HepG2 (cell line): ENCODE results near the gene SH3D19. TPM values are rescaled to one million over a fixed set of nuclear protein-coding genes. Genes with fewer than 3 reads are reported as not detected.
A peak's percentile ranks its signal among the peaks of the same experiment; 100 is the strongest.

Experiments
- AGO1 ChIP-seq: fragments of 200-400 bp; formaldehyde crosslinking; IDR thresholded peaks from 2 replicates; pipeline ENCODE4 v1.6.1; 2017; ENCODE audit warnings: mild to moderate bottlenecking, low read depth, low read length, moderate library complexity; ENCODE audit not compliant: poor library complexity, severe bottlenecking
- ATF3 ChIP-seq: sonication (generic); formaldehyde crosslinking; IDR thresholded peaks from 2 replicates; pipeline ENCODE4 v1.4.0; 2020; ENCODE audit warnings: missing genetic modification reagents
- DRAP1 ChIP-seq: IDR thresholded peaks from 2 replicates; pipeline ENCODE4 v1.6.1; 2016; ENCODE audit warnings: missing genetic modification reagents, missing compliant biosample characterization
- ERF ChIP-seq: IDR thresholded peaks from 2 replicates; pipeline ENCODE4 v1.6.1; 2018; ENCODE audit warnings: missing biosample characterization, missing genetic modification reagents
- JUN ChIP-seq: sonication (generic); formaldehyde crosslinking; IDR thresholded peaks from 2 replicates; pipeline ENCODE4 v1.4.0; 2020; ENCODE audit warnings: mild to moderate bottlenecking, missing genetic modification reagents
- KAT2B ChIP-seq: fragments of 150-350 bp; IDR thresholded peaks from 2 replicates; pipeline ENCODE4 v1.6.1; 2014; ENCODE audit warnings: low read depth, low read length, borderline replicate concordance
- MED1 ChIP-seq: sonication (generic); formaldehyde crosslinking; IDR thresholded peaks from 2 replicates; pipeline ENCODE4 v1.4.0; 2020; ENCODE audit warnings: missing genetic modification reagents
- PHF8 ChIP-seq: sonication (generic); formaldehyde crosslinking; IDR thresholded peaks from 2 replicates; pipeline ENCODE4 v1.5.0; 2020; ENCODE audit warnings: missing genetic modification reagents
- PITX1 ChIP-seq: sonication (generic); formaldehyde crosslinking; IDR thresholded peaks from 2 replicates; pipeline ENCODE4 v1.5.1; 2020; ENCODE audit warnings: mild to moderate bottlenecking, missing genetic modification reagents
- RERE ChIP-seq: IDR thresholded peaks from 2 replicates; pipeline ENCODE4 v1.6.1; 2016; ENCODE audit warnings: low read depth, missing genetic modification reagents, missing compliant biosample characterization
- SAP130 ChIP-seq: IDR thresholded peaks from 2 replicates; pipeline ENCODE4 v1.6.1; 2016; ENCODE audit warnings: low read depth
- TBX2 ChIP-seq: sonication (generic); formaldehyde crosslinking; IDR thresholded peaks from 2 replicates; pipeline ENCODE4 v1.5.0; 2020; ENCODE audit warnings: missing genetic modification reagents, mild to moderate bottlenecking, borderline replicate concordance
- TEAD3 ChIP-seq: optimal IDR thresholded peaks from 2 replicates; pipeline ENCODE3; 2016; ENCODE audit warnings: borderline replicate concordance
- TRAFD1 ChIP-seq: sonication (generic); formaldehyde crosslinking; IDR thresholded peaks from 2 replicates; pipeline ENCODE4 v1.5.1; 2020; ENCODE audit warnings: missing genetic modification reagents, mild to moderate bottlenecking, borderline replicate concordance
- ZHX1 ChIP-seq: sonication (generic); formaldehyde crosslinking; IDR thresholded peaks from 2 replicates; pipeline ENCODE4 v1.8.1; 2022; ENCODE audit warnings: low read depth, mild to moderate bottlenecking, missing genetic modification reagents
- ZNF331 ChIP-seq: sonication (generic); formaldehyde crosslinking; IDR thresholded peaks from 2 replicates; pipeline ENCODE4 v1.4.0; 2020; ENCODE audit warnings: missing genetic modification reagents
- ZNF44 ChIP-seq: sonication (generic); formaldehyde crosslinking; IDR thresholded peaks from 2 replicates; pipeline ENCODE4 v1.5.1; 2020; ENCODE audit warnings: mild to moderate bottlenecking, missing genetic modification reagents
- ZNF629 ChIP-seq: sonication (generic); formaldehyde crosslinking; conservative IDR thresholded peaks from 2 replicates; pipeline ENCODE4 v1.5.0; 2020; ENCODE audit warnings: missing genetic modification reagents
- ZNF674 ChIP-seq: sonication (generic); formaldehyde crosslinking; IDR thresholded peaks from 2 replicates; pipeline ENCODE4 v1.5.0; 2020; ENCODE audit warnings: low read depth, mild to moderate bottlenecking, missing genetic modification reagents
- polyA plus RNA-seq, 8 experiments: library from polyadenylated mRNA; depleted of rRNA in 3 of 8; stranded (reverse) in 7 of 8; unstranded in 1 of 8; fragments of >200 nt; fragmentation: Illumina TruSeq in 4 of 8; extraction: Trizol in 4 of 8; gene quantifications; 2 replicates each; pipeline versions ENCODE4 v1.2.1 to v1.2.3, GENCODE V29; 2011 to 2016; ENCODE audit warnings: low read depth in 4 of 8, missing spikeins in 1 of 8, mixed read lengths in 1 of 8; ENCODE audit not compliant: insufficient read depth in 1 of 8
- total RNA-seq, 5 experiments: library from RNA; depleted of rRNA; stranded (reverse); fragments of >200 nt; fragmentation: Illumina TruSeq; extraction: Trizol; gene quantifications; 2 replicates each; pipeline ENCODE4 v1.2.3, GENCODE V29; 2016; ENCODE audit warnings: low read depth in 1 of 5

SH3D19 gene
- total and polyA plus RNA-seq, 2 of the 13 experiments (the other 11 are each of a cell fraction or from before 2014, with no cell fraction given), result 31.2 to 38.0 TPM

GRCh38 chr4:151251603-151252304 lies 73.7 kb downstream of the SH3D19 start (continued):
- TF ChIP-seq RERE (CRISPR knock-in tag) (peak; percentile 50; the same call in 1 of the 2 replicates), TEAD3 (peak; percentile 55), ZNF629 (CRISPR knock-in tag) (peak; percentile 73), ZNF331 (CRISPR knock-in tag) (0 out of 2 replicates have a peak, but pooled peaks have one; percentile 45), ZHX1 (CRISPR knock-in tag) (0 out of 2 replicates have a peak, but pooled peaks have one; percentile 34), SAP130 (CRISPR knock-in tag) (peak; percentile 72), TRAFD1 (CRISPR knock-in tag) (0 out of 2 replicates have a peak, but pooled peaks have one; percentile 28), ERF (CRISPR knock-in tag) (peak; percentile 57; the same call in 1 of the 2 replicates), JUN (CRISPR knock-in tag) (no peak), KAT2B (no peak), PHF8 (CRISPR knock-in tag) (no peak), AGO1 (no peak), ATF3 (CRISPR knock-in tag) (peak; percentile 50; the same call in 1 of the 2 replicates), ZNF44 (CRISPR knock-in tag) (no peak), TBX2 (peak; percentile 95), PITX1 (peak; percentile 70; the same call in 1 of the 2 replicates), DRAP1 (0 out of 2 replicates have a peak, but pooled peaks have one; percentile 16), MED1 (CRISPR knock-in tag) (peak; percentile 90), ZNF674 (CRISPR knock-in tag) (no peak)
